Gastroesophageal sphincter (tissue), 4 donors: ENCODE results near the gene CALR3. TPM values are rescaled to one million over a fixed set of nuclear protein-coding genes. Genes with fewer than 3 reads are reported as not detected.

Experiments
- ATAC-seq: fragments of 150-250 bp; one replicate; pipeline ENCODE4 v1.9.1; 2016; ENCODE audit warnings: mild to moderate bottlenecking, moderate library complexity
- H3K27ac ChIP-seq, 4 donors: fragments of 200-600 bp; sonication (generic) in 3 of 4; 1 replicate in 3 of 4; 2 replicates in 1 of 4; pipeline ENCODE4 v1.5.1; 2016 to 2019
- H3K27me3 ChIP-seq: fragments of 200-600 bp; sonication (generic); one replicate; pipeline ENCODE4 v1.5.1; 2019
- H3K36me3 ChIP-seq, 2 donors: fragments of 200-600 bp; sonication (generic); one replicate each; pipeline ENCODE4 v1.5.1; 2019; ENCODE audit warnings: control low read depth in 1 of 2
- H3K4me1 ChIP-seq, 3 donors: fragments of 200-600 bp; sonication (generic); 1 replicate in 2 of 3; 2 replicates in 1 of 3; pipeline ENCODE4 v1.5.1; 2016 to 2019; ENCODE audit warnings: control low read depth in 2 of 3
- H3K4me3 ChIP-seq, 2 donors: fragments of 200-600 bp; sonication (generic); one replicate each; pipeline ENCODE4 v1.5.1; 2019; ENCODE audit warnings: mild to moderate bottlenecking in 1 of 2, moderate library complexity in 1 of 2
- H3K9me3 ChIP-seq, 3 donors: fragments of 200-600 bp; sonication (generic); one replicate each; pipeline ENCODE4 v1.5.1; 2017 to 2019; ENCODE audit warnings: control low read depth in 2 of 3
- CTCF ChIP-seq, 4 experiments: fragments of 200-600 bp in 2 of 4; fragments of 450-650 bp in 2 of 4; sonication (generic) in 1 of 4; IDR thresholded peaks; one replicate each; pipeline ENCODE4 v1.5.1; 2017 to 2019; ENCODE audit warnings: antibody characterized with exemption in 4 of 4, mild to moderate bottlenecking in 2 of 4, moderate library complexity in 2 of 4
- EP300 ChIP-seq: sonication (generic); formaldehyde crosslinking; IDR thresholded peaks from one replicate; pipeline ENCODE4 v1.6.1; 2017; ENCODE audit warnings: antibody characterized with exemption, mild to moderate bottlenecking
- POLR2A ChIP-seq, 2 donors: fragments of 450-650 bp; IDR thresholded peaks; one replicate each; pipeline ENCODE4 v1.6.1; 2017; ENCODE audit warnings: antibody characterized with exemption in 2 of 2, mild to moderate bottlenecking in 2 of 2, moderate library complexity in 1 of 2
- POLR2AphosphoS5 ChIP-seq: sonication (generic); formaldehyde crosslinking; IDR thresholded peaks from one replicate; pipeline ENCODE4 v1.6.1; 2017; ENCODE audit warnings: antibody characterized with exemption
- WGBS, 2 donors: methylation state at CpG; one replicate each; pipeline ENCODE4 v1.1.5; 2018; ENCODE audit warnings: low coverage in 1 of 2; 5-methylcytosine and 5-hydroxymethylcytosine counted together
- total RNA-seq, 4 donors: library from RNA; depleted of rRNA; stranded (reverse); fragments of >200 nt; gene quantifications; one replicate each; pipeline ENCODE4 v1.1.0, GENCODE V29; 2016

CALR3 gene
- total RNA-seq, 4 donors from 2014 or later, result not detected

GRCh38 chr19:16532440-16533234 lies 36.7 kb upstream of the CALR3 start:
- no CpG with 5 or more reads among the region's 47 CpGs for WGBS, 2 donors
- Histone ChIP-seq H3K36me3 (peaks cover 0 to 100% of the 10 kb centered on the region in 2 donors), H3K27me3 (no peaks in the 10 kb centered on the region), H3K9me3 (no peaks in the 10 kb centered on the region), H3K4me3 (no peak overlapping the region), H3K27ac (no peak overlapping the region), H3K4me1 (peaks cover 0 to 13% (median 0%) of the 10 kb centered on the region in 3 donors)
- no peak for TF ChIP-seq POLR2AphosphoS5
- TF ChIP-seq POLR2A (IDR thresholded peaks at IDR 0.05), result no peak
- no peak for TF ChIP-seq EP300
- TF ChIP-seq CTCF (IDR thresholded peaks at IDR 0.05), result no peak
- no peak for ATAC-seq

- H3K9me3 ChIP-seq, result no peaks in the 10 kb centered on the region
- no peaks in the 10 kb centered on the region for H3K4me1 ChIP-seq
- no CpG with 5 or more reads among the region's 12 CpGs for WGBS, 2 donors
- no peaks in the 10 kb centered on the region for H3K27me3 ChIP-seq
- H3K4me3 ChIP-seq, result no peak overlapping the region
- no peak for TF ChIP-seq POLR2AphosphoS5
- no peak for TF ChIP-seq EP300
- no peak for TF ChIP-seq CTCF (IDR thresholded peaks at IDR 0.05)
- TF ChIP-seq POLR2A (IDR thresholded peaks at IDR 0.05), result no peak
- H3K36me3 ChIP-seq, result peaks cover 0 to 100% of the 10 kb centered on the region in 2 donors
- no peak overlapping the region for H3K27ac ChIP-seq
- ATAC-seq, result no peak
Measured at GRCh38 chr19:16531380-16531669, 35.4 kb upstream of the CALR3 start.

- Histone ChIP-seq H3K9me3 (no peaks in the 10 kb centered on the region), H3K27ac (no peak overlapping the region), H3K27me3 (no peaks in the 10 kb centered on the region), H3K4me3 (no peak overlapping the region), H3K4me1 (no peaks in the 10 kb centered on the region), H3K36me3 (peaks cover 0 to 100% of the 10 kb centered on the region in 2 donors)
- 60% methylated on average over 1 of the region's 43 CpGs; no CpG with 5 or more reads in 1 of the 2 donors for WGBS, 2 donors
- ATAC-seq, result no peak
- TF ChIP-seq EP300 (no peak), POLR2A (IDR thresholded peaks at IDR 0.05) (no peak), CTCF (IDR thresholded peaks at IDR 0.05) (no peak), POLR2AphosphoS5 (no peak)
Measured at GRCh38 chr19:16530540-16531379, 34.8 kb upstream of the CALR3 start.

GRCh38 chr19:16529466-16530144 lies 33.6 kb upstream of the CALR3 start:
- no peaks in the 10 kb centered on the region for H3K27me3 ChIP-seq
- no peak overlapping the region for H3K4me3 ChIP-seq
- no peak overlapping the region for H3K27ac ChIP-seq
- no peaks in the 10 kb centered on the region for H3K4me1 ChIP-seq
- no peak for ATAC-seq
- WGBS, 2 donors, result 94% methylated on average over 6 of the region's 25 CpGs; no CpG with 5 or more reads in 1 of the 2 donors
- H3K9me3 ChIP-seq, result no peaks in the 10 kb centered on the region
- no peak for TF ChIP-seq POLR2AphosphoS5
- no peak for TF ChIP-seq CTCF (IDR thresholded peaks at IDR 0.05)
- no peak for TF ChIP-seq POLR2A (IDR thresholded peaks at IDR 0.05)
- TF ChIP-seq EP300, result no peak
- H3K36me3 ChIP-seq, result peaks cover 0 to 100% of the 10 kb centered on the region in 2 donors
